DND-41 (cell line): Measurements from ENCODE around the gene RIMBP3B.
"Not testable (repeated sequence)": the region's sequence is repeated elsewhere in the genome, so short reads cannot be mapped to it uniquely, and the experiment has no call there.

Source experiments
- EZH2 ChIP-seq: IDR thresholded peaks from 3 replicates; pipeline ENCODE4 v1.6.1; 2012; ENCODE audit warnings: borderline replicate concordance, low read depth, mild to moderate bottlenecking, moderate library complexity, low read length, inconsistent platforms; ENCODE audit not compliant: severe bottlenecking
- TF ChIP-seq, protein P1 (sequence below): IDR thresholded peaks from 2 replicates; pipeline ENCODE4 v1.5.1; 2012; ENCODE audit warnings: borderline replicate concordance, low read length, moderate library complexity, mild to moderate bottlenecking; ENCODE audit not compliant: poor library complexity, severe bottlenecking; ENCODE audit errors: extremely low read depth

- TF ChIP-seq, protein P1, sequence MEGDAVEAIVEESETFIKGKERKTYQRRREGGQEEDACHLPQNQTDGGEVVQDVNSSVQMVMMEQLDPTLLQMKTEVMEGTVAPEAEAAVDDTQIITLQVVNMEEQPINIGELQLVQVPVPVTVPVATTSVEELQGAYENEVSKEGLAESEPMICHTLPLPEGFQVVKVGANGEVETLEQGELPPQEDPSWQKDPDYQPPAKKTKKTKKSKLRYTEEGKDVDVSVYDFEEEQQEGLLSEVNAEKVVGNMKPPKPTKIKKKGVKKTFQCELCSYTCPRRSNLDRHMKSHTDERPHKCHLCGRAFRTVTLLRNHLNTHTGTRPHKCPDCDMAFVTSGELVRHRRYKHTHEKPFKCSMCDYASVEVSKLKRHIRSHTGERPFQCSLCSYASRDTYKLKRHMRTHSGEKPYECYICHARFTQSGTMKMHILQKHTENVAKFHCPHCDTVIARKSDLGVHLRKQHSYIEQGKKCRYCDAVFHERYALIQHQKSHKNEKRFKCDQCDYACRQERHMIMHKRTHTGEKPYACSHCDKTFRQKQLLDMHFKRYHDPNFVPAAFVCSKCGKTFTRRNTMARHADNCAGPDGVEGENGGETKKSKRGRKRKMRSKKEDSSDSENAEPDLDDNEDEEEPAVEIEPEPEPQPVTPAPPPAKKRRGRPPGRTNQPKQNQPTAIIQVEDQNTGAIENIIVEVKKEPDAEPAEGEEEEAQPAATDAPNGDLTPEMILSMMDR, result not testable (repeated sequence)
- not testable (repeated sequence) for TF ChIP-seq EZH2
Measured at GRCh38 chr22:21434378-21435233, 51.1 kb downstream of the RIMBP3B start.
